ENCODE data around the gene CACNG7.

Gene CACNG7

DNA sequence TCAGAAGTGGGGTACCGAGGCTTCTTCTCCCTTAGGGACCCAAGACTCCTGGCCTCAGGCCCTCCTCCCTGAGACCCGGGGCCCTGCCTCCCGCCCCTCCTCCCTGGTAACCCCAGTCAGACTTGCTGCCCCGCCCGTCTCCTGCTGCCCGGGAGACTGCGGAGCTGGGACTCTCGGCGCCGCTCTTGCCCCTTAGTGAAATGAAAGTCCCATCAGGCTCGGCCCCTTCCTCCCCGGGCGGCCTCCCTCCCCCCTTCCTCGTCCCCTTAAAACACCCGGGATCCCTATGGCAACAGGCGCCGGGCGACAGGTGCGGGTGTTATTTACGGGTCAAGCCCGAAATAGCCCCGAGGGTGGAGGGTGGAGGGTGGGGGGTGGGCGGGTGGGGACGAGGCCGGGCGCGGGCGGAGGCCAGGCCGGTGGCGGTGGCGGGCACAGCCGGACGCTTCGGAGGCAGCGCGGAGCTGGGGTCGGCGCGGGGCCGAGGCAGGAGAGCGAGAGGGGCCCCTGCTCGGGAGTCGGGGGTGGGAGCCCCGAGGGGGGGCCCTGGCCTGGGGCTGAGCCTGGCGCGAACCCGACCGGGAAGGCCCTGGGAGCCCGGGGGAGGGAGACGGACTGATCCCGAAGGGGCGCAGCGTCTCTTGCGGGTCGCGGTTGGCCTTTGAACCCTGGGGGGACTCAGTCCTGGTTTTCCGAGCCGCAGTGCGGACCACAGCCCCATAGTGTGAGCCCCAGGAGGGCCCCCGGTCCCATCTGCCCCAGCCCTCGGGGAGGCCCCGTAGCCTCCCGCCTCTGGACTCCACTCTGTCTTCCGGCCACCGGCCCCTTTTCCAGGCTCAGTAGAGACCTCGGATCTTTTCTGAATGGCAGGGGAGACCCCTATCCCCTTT lies 82.4 kb downstream of the CACNG7 start, which contains the start of gene CACNG6:
Gene CACNG6 (plus strand): TSS at position 414 of the 890 bp plus-strand sequence. CDS start 1,241 bp downstream, outside the sequence.
- H3K27ac ChIP-seq (ENCODE audit: low read depth, low read length): no peak within 1 kb of the TSS
- peak within 1 kb of the TSS in 1 of 2 donors; percentile 16 for H3K4me3 ChIP-seq (ENCODE audit: low read depth in 1 of 2, low read length in 2 of 2)
- no peaks in the 10 kb centered on the region for H3K36me3 ChIP-seq (ENCODE audit: control insufficient read depth in 1 of 2, insufficient read depth in 2 of 2, low read length in 2 of 2)
- no peaks in the 10 kb centered on the region for H3K4me1 ChIP-seq (ENCODE audit: control insufficient read depth in 1 of 2, insufficient read depth in 2 of 2, low read length in 2 of 2)
- no peaks in the 10 kb centered on the region for H3K9me3 ChIP-seq (ENCODE audit: control insufficient read depth in 1 of 2, low read length in 2 of 2)
- H3K27me3 ChIP-seq (ENCODE audit: control insufficient read depth in 1 of 2, insufficient read depth in 2 of 2, low read length in 2 of 2): peaks cover 19 to 24% of the 10 kb centered on the region in 2 donors
- H3K9ac ChIP-seq (ENCODE audit: low read depth in 1 of 2, low read length in 2 of 2): no peak within 1 kb of the TSS

DNA sequence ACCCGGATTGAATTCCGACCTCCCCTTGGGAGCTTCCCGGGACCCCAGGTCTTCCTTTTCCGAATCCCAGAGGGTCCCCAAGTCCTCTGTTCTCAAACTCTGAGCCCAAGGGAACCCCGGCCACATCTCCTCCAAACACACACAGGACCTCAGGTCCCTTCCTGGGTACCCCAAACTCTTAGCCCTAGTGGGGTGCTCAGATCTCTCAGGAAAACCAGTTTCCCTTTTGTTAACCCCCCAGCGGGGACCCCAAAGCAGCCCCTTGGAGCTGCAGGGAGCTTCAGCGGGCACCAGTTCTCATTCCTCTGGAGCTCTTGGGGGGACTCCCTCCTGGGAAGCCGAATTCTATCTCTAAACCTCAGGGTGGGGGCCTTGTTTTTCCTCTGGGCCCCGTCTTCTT lies 83.1 kb downstream of the CACNG7 start:
- no peaks in the 10 kb centered on the region for H3K4me1 ChIP-seq (ENCODE audit: control insufficient read depth in 1 of 2, insufficient read depth in 2 of 2, low read length in 2 of 2)
- no peak overlapping the region for H3K4me3 ChIP-seq (ENCODE audit: low read depth in 1 of 2, low read length in 2 of 2)
- H3K27ac ChIP-seq (ENCODE audit: low read depth, low read length): no peak overlapping the region
- H3K27me3 ChIP-seq (ENCODE audit: control insufficient read depth in 1 of 2, insufficient read depth in 2 of 2, low read length in 2 of 2): peaks cover 19 to 24% of the 10 kb centered on the region in 2 donors
- no peak overlapping the region for H3K9ac ChIP-seq (ENCODE audit: low read depth in 1 of 2, low read length in 2 of 2)
- no peaks in the 10 kb centered on the region for H3K36me3 ChIP-seq (ENCODE audit: control insufficient read depth in 1 of 2, insufficient read depth in 2 of 2, low read length in 2 of 2)
- no peaks in the 10 kb centered on the region for H3K9me3 ChIP-seq (ENCODE audit: control insufficient read depth in 1 of 2, low read length in 2 of 2)

DNA sequence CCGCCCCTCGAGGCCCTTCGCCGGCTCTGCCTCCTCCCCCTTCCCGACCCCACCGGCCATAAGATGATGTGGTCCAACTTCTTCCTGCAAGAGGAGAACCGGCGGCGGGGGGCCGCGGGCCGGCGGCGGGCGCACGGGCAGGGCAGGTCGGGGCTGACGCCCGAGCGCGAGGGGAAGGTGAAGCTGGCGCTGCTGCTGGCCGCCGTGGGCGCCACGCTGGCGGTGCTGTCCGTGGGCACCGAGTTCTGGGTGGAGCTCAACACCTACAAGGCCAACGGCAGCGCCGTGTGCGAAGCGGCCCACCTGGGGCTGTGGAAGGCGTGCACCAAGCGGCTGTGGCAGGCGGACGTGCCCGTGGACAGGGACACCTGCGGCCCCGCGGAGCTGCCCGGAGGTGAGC lies 83.7 kb downstream of the CACNG7 start:
- H3K4me1 ChIP-seq (ENCODE audit: control insufficient read depth in 1 of 2, insufficient read depth in 2 of 2, low read length in 2 of 2): no peaks in the 10 kb centered on the region
- no peaks in the 10 kb centered on the region for H3K36me3 ChIP-seq (ENCODE audit: control insufficient read depth in 1 of 2, insufficient read depth in 2 of 2, low read length in 2 of 2)
- no peak overlapping the region for H3K27ac ChIP-seq (ENCODE audit: low read depth, low read length)
- H3K9ac ChIP-seq (ENCODE audit: low read depth in 1 of 2, low read length in 2 of 2): no peak overlapping the region
- peaks cover 16 to 24% of the 10 kb centered on the region in 2 donors for H3K27me3 ChIP-seq (ENCODE audit: control insufficient read depth in 1 of 2, insufficient read depth in 2 of 2, low read length in 2 of 2)
- no peak overlapping the region for H3K4me3 ChIP-seq (ENCODE audit: low read depth in 1 of 2, low read length in 2 of 2)
- no peaks in the 10 kb centered on the region for H3K9me3 ChIP-seq (ENCODE audit: control insufficient read depth in 1 of 2, low read length in 2 of 2)

DNA sequence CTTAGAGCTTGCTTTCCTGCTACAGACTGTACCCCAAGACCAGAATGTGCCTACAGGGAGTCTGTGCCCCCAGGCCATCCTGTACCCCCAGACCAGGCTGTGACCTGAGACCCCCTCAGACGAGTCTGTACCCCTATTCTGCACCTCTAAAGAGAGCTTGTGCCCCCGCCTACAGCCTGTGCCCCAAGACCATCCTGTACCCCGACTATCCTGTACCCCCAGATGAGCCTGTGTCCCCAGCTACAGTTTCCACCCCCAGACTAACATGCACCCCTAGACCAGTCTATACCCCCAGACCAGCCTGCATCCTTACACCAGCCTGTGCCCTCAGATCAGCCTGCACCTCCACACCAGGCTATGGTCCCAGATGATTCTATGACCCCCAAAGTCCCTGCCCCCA lies 84.4 kb downstream of the CACNG7 start:
- Histone ChIP-seq H3K9ac (ENCODE audit: low read depth in 1 of 2, low read length in 2 of 2) (no peak overlapping the region), H3K4me1 (ENCODE audit: control insufficient read depth in 1 of 2, insufficient read depth in 2 of 2, low read length in 2 of 2) (no peaks in the 10 kb centered on the region), H3K27ac (ENCODE audit: low read depth, low read length) (no peak overlapping the region), H3K9me3 (ENCODE audit: control insufficient read depth in 1 of 2, low read length in 2 of 2) (no peaks in the 10 kb centered on the region), H3K36me3 (ENCODE audit: control insufficient read depth in 1 of 2, insufficient read depth in 2 of 2, low read length in 2 of 2) (no peaks in the 10 kb centered on the region), H3K4me3 (ENCODE audit: low read depth in 1 of 2, low read length in 2 of 2) (no peak overlapping the region), H3K27me3 (ENCODE audit: control insufficient read depth in 1 of 2, insufficient read depth in 2 of 2, low read length in 2 of 2) (peaks cover 16 to 24% of the 10 kb centered on the region in 2 donors)

Measured in duodenal mucosa (tissue), 2 donors.